ENCODE data around the gene FBXO38.

- TF ChIP-seq CTCF (IDR thresholded peaks at IDR 0.05) (no peak), POLR2A (IDR thresholded peaks at IDR 0.05) (no peak)
Observed at GRCh38 chr5:148474025-148474511, 90.3 kb downstream of the FBXO38 start.

Data from adrenal gland (tissue), 5 donors.